BE2C (cell line): Measurements from ENCODE around the gene RET.

Source experiments
- DNase-seq: peaks from one replicate; pipeline ENCODE4 v3.0.0-alpha.2; 2020
- H3K27me3 ChIP-seq: fragments of 250-450 bp; sonication (Bioruptor Pico); 2 replicates; pipeline ENCODE4 v1.5.1; 2020; ENCODE audit warnings: mild to moderate bottlenecking
- H3K36me3 ChIP-seq: fragments of 250-450 bp; sonication (Bioruptor Pico); 2 replicates; pipeline ENCODE4 v1.5.1; 2020; ENCODE audit warnings: mild to moderate bottlenecking
- H3K4me1 ChIP-seq: fragments of 250-450 bp; sonication (Bioruptor Pico); 2 replicates; pipeline ENCODE4 v1.5.1; 2020
- H3K4me3 ChIP-seq: 2 replicates; pipeline ENCODE4 v1.5.1; 2011; ENCODE audit warnings: low read depth, low read length
- H3K9me3 ChIP-seq: fragments of 250-450 bp; sonication (Bioruptor Pico); 2 replicates; pipeline ENCODE4 v1.5.1; 2020
- CTCF ChIP-seq: IDR thresholded peaks from 2 replicates; pipeline ENCODE4 v1.5.1; 2012; ENCODE audit warnings: mild to moderate bottlenecking, low read depth, low read length

Gene RET

GRCh38 chr10:43065234-43065633 lies 11.6 kb upstream of the RET start:
- TF ChIP-seq CTCF = no peak
- no peak for DNase-seq
- no peak overlapping the region for H3K4me3 ChIP-seq
- H3K27me3 ChIP-seq = no peaks in the 10 kb centered on the region
- H3K9me3 ChIP-seq = no peaks in the 10 kb centered on the region
- H3K4me1 ChIP-seq = peaks cover 48% of the 10 kb centered on the region
- H3K36me3 ChIP-seq = no peaks in the 10 kb centered on the region

GRCh38 chr10:43065761-43066160 lies 11.1 kb upstream of the RET start:
- H3K9me3 ChIP-seq = no peaks in the 10 kb centered on the region
- DNase-seq = no peak
- H3K36me3 ChIP-seq = no peaks in the 10 kb centered on the region
- no peak overlapping the region for H3K4me3 ChIP-seq
- no peak for TF ChIP-seq CTCF
- H3K4me1 ChIP-seq = peaks cover 50% of the 10 kb centered on the region
- no peaks in the 10 kb centered on the region for H3K27me3 ChIP-seq

GRCh38 chr10:43066481-43066880 lies 10.4 kb upstream of the RET start:
- Histone ChIP-seq H3K4me1 (peaks cover 53% of the 10 kb centered on the region), H3K9me3 (no peaks in the 10 kb centered on the region), H3K27me3 (no peaks in the 10 kb centered on the region), H3K4me3 (no peak overlapping the region), H3K36me3 (no peaks in the 10 kb centered on the region)
- no peak for DNase-seq
- TF ChIP-seq CTCF = no peak

GRCh38 chr10:43067391-43068135 lies 9.3 kb upstream of the RET start:
- H3K27me3 ChIP-seq = no peaks in the 10 kb centered on the region
- H3K36me3 ChIP-seq = no peaks in the 10 kb centered on the region
- H3K9me3 ChIP-seq = no peaks in the 10 kb centered on the region
- TF ChIP-seq CTCF = no peak
- peaks cover 58% of the 10 kb centered on the region for H3K4me1 ChIP-seq
- no peak overlapping the region for H3K4me3 ChIP-seq
- DNase-seq = peak; percentile 25

- Histone ChIP-seq H3K36me3 (no peaks in the 10 kb centered on the region), H3K9me3 (no peaks in the 10 kb centered on the region), H3K4me1 (peaks cover 55% of the 10 kb centered on the region), H3K4me3 (no peak overlapping the region), H3K27me3 (no peaks in the 10 kb centered on the region)
- DNase-seq = peak; percentile 14
- no peak for TF ChIP-seq CTCF
These were observed 8.8 kb upstream of the RET start for GRCh38 chr10:43068136-43068395.

- Histone ChIP-seq H3K27me3 (no peaks in the 10 kb centered on the region), H3K36me3 (no peaks in the 10 kb centered on the region), H3K9me3 (no peaks in the 10 kb centered on the region), H3K4me3 (no peak overlapping the region), H3K4me1 (peaks cover 55% of the 10 kb centered on the region)
- no peak for TF ChIP-seq CTCF
- peak; percentile 33 for DNase-seq
These were observed 8.2 kb upstream of the RET start for GRCh38 chr10:43068471-43069210.
